ENCODE results near the gene ADGRL3. TPM values are rescaled to one million over a fixed set of nuclear protein-coding genes. Genes with fewer than 3 reads are reported as not detected.

Gene ADGRL3
- total RNA-seq, 1 donor from 2014 or later, result 44.8 TPM

DNA sequence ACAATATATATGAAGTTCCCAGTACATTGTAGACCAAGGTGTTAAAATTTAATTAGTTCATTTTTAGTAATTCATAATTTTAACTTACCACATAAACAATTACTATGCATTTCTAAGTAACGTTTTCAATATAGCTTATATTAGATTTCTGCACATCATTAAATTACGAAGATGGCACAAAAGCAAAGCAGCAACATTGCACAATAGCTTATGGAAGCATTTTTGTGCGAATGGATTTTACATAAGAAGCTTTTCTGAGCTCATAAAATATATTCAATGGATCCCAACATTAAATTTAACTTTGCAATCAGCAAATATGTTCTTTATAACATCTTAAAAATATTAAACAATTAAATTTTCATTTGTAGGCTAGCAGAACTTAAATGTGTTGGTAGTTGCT is 875.4 kb downstream of the ADGRL3 start:
- no peak for DNase-seq (ENCODE audit: low spot score)
- no peaks in the 10 kb centered on the region for H3K4me1 Mint-ChIP-seq (ENCODE audit: unreplicated experiment)
- no peaks in the 10 kb centered on the region for H3K9me3 Mint-ChIP-seq (ENCODE audit: unreplicated experiment)
- TF ChIP-seq, protein P1, sequence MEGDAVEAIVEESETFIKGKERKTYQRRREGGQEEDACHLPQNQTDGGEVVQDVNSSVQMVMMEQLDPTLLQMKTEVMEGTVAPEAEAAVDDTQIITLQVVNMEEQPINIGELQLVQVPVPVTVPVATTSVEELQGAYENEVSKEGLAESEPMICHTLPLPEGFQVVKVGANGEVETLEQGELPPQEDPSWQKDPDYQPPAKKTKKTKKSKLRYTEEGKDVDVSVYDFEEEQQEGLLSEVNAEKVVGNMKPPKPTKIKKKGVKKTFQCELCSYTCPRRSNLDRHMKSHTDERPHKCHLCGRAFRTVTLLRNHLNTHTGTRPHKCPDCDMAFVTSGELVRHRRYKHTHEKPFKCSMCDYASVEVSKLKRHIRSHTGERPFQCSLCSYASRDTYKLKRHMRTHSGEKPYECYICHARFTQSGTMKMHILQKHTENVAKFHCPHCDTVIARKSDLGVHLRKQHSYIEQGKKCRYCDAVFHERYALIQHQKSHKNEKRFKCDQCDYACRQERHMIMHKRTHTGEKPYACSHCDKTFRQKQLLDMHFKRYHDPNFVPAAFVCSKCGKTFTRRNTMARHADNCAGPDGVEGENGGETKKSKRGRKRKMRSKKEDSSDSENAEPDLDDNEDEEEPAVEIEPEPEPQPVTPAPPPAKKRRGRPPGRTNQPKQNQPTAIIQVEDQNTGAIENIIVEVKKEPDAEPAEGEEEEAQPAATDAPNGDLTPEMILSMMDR (IDR thresholded peaks at IDR 0.05; ENCODE audit: unreplicated experiment), result no peak
- peaks cover 5% of the 10 kb centered on the region for H3K36me3 Mint-ChIP-seq (ENCODE audit: low read depth, unreplicated experiment)
- no peaks in the 10 kb centered on the region for H3K27me3 Mint-ChIP-seq (ENCODE audit: unreplicated experiment)
- H3K27ac Mint-ChIP-seq (ENCODE audit: unreplicated experiment), result no peak overlapping the region
- no peak overlapping the region for H3K4me3 Mint-ChIP-seq (ENCODE audit: unreplicated experiment)

GRCh38 chr4:62077406-62077805 is 877.3 kb downstream of the ADGRL3 start:
- Mint-ChIP-seq H3K9me3 (ENCODE audit: unreplicated experiment) (no peaks in the 10 kb centered on the region), H3K4me1 (ENCODE audit: unreplicated experiment) (no peaks in the 10 kb centered on the region), H3K36me3 (ENCODE audit: low read depth, unreplicated experiment) (no peaks in the 10 kb centered on the region)

DNA sequence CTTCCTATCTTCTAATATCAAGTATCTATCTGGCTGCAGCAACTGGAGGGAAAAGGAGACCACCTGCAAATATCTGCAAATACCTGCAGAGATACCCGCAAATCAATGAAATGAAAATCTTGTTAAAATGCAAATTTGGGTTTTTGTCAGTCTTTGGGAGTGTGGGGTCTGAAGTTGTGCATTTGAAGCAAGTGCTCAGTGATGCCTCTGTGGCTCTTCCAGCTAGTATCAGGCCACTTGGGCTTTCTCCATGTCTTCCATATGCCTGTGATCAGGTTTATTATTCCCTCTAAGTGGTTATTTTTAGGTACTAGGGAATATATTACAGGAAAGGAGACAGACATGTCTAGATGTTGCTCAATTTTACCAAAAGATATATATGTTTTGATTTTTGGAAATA is 880.3 kb downstream of the ADGRL3 start:
- no peak overlapping the region for H3K4me3 Mint-ChIP-seq (ENCODE audit: unreplicated experiment)
- DNase-seq (ENCODE audit: low spot score), result no peak
- H3K9me3 Mint-ChIP-seq (ENCODE audit: unreplicated experiment), result no peaks in the 10 kb centered on the region
- TF ChIP-seq, protein P1 (IDR thresholded peaks at IDR 0.05; ENCODE audit: unreplicated experiment), result no peak
- H3K36me3 Mint-ChIP-seq (ENCODE audit: low read depth, unreplicated experiment), result no peaks in the 10 kb centered on the region
- H3K4me1 Mint-ChIP-seq (ENCODE audit: unreplicated experiment), result no peaks in the 10 kb centered on the region
- H3K27ac Mint-ChIP-seq (ENCODE audit: unreplicated experiment), result no peak overlapping the region
- no peaks in the 10 kb centered on the region for H3K27me3 Mint-ChIP-seq (ENCODE audit: unreplicated experiment)

More at GRCh38 chr4:62077406-62077805, 877.3 kb downstream of the ADGRL3 start:
- no peak for DNase-seq (ENCODE audit: low spot score)
- H3K27me3 Mint-ChIP-seq (ENCODE audit: unreplicated experiment), result no peaks in the 10 kb centered on the region
- H3K27ac Mint-ChIP-seq (ENCODE audit: unreplicated experiment), result no peak overlapping the region
- TF ChIP-seq, protein P1 (IDR thresholded peaks at IDR 0.05; ENCODE audit: unreplicated experiment), result no peak
- H3K4me3 Mint-ChIP-seq (ENCODE audit: unreplicated experiment), result no peak overlapping the region

GRCh38 chr4:62087706-62088105 is 887.6 kb downstream of the ADGRL3 start:
- H3K4me1 Mint-ChIP-seq (ENCODE audit: unreplicated experiment), result no peaks in the 10 kb centered on the region
- H3K4me3 Mint-ChIP-seq (ENCODE audit: unreplicated experiment), result no peak overlapping the region
- peaks cover 2% of the 10 kb centered on the region for H3K27me3 Mint-ChIP-seq (ENCODE audit: unreplicated experiment)
- peaks cover 12% of the 10 kb centered on the region for H3K36me3 Mint-ChIP-seq (ENCODE audit: low read depth, unreplicated experiment)
- no peak overlapping the region for H3K27ac Mint-ChIP-seq (ENCODE audit: unreplicated experiment)
- H3K9me3 Mint-ChIP-seq (ENCODE audit: unreplicated experiment), result peaks cover 2% of the 10 kb centered on the region
- TF ChIP-seq, protein P1 (IDR thresholded peaks at IDR 0.05; ENCODE audit: unreplicated experiment), result no peak
- no peak for DNase-seq (ENCODE audit: low spot score)

- no peak for DNase-seq (ENCODE audit: low spot score)
- Mint-ChIP-seq H3K4me1 (ENCODE audit: unreplicated experiment) (no peaks in the 10 kb centered on the region), H3K27me3 (ENCODE audit: unreplicated experiment) (peaks cover 2% of the 10 kb centered on the region), H3K4me3 (ENCODE audit: unreplicated experiment) (no peak overlapping the region), H3K27ac (ENCODE audit: unreplicated experiment) (no peak overlapping the region), H3K36me3 (ENCODE audit: low read depth, unreplicated experiment) (peaks cover 14% of the 10 kb centered on the region), H3K9me3 (ENCODE audit: unreplicated experiment) (peaks cover 9% of the 10 kb centered on the region)
- TF ChIP-seq, protein P1 (IDR thresholded peaks at IDR 0.05; ENCODE audit: unreplicated experiment), result no peak
These were observed 893.6 kb downstream of the ADGRL3 start for GRCh38 chr4:62093735-62094134.

All from endothelial cell (in vitro differentiated cells).